K562 (cell line): Measurements from ENCODE around the gene SOST. TPM values are rescaled to one million over a fixed set of nuclear protein-coding genes. Genes with fewer than 3 reads are reported as not detected.
A peak's percentile ranks its signal among the peaks of the same experiment; 100 is the strongest.

Experiments used
- ADNP ChIP-seq: fragments of 200-800 bp; sonication (Bioruptor generic); IDR thresholded peaks from 2 replicates; pipeline ENCODE4 v1.6.1; 2016; ENCODE audit warnings: missing genetic modification characterization, missing compliant biosample characterization
- BRD4 ChIP-seq: fragments of 200-600 bp; sonication (generic); IDR thresholded peaks from 2 replicates; pipeline ENCODE4 v1.6.1; 2017; ENCODE audit warnings: inconsistent platforms
- ETV5 ChIP-seq: sonication (generic); formaldehyde crosslinking; IDR thresholded peaks from 2 replicates; pipeline ENCODE4 v1.4.0; 2020; ENCODE audit warnings: low read depth, mild to moderate bottlenecking, missing genetic modification reagents
- FOXA1 ChIP-seq: fragments of 450-650 bp; IDR thresholded peaks from 2 replicates; pipeline ENCODE4 v1.6.1; 2016; ENCODE audit warnings: mild to moderate bottlenecking, borderline replicate concordance
- HLTF ChIP-seq: fragments of 450-650 bp; IDR thresholded peaks from 2 replicates; pipeline ENCODE4 v1.6.1; 2016
- HNRNPUL1 ChIP-seq: fragments of 200-400 bp; formaldehyde crosslinking; IDR thresholded peaks from 2 replicates; pipeline ENCODE4 v1.6.1; 2017; ENCODE audit warnings: low read length
- ILF3 ChIP-seq: fragments of 450-650 bp; IDR thresholded peaks from 2 replicates; pipeline ENCODE4 v1.6.1; 2018; ENCODE audit warnings: antibody characterized with exemption, mild to moderate bottlenecking, moderate library complexity, borderline replicate concordance
- MAFF ChIP-seq: IDR thresholded peaks from 2 replicates; pipeline ENCODE4 v1.6.1; 2012; ENCODE audit warnings: low read length, improper control_type of control experiment
- MAFK ChIP-seq: IDR thresholded peaks from 2 replicates; pipeline ENCODE4 v1.6.1; 2011; ENCODE audit warnings: low read length, improper control_type of control experiment
- MAZ ChIP-seq, 2 experiments: fragments of 450-650 bp in 1 of 2; sonication (generic) in 1 of 2; formaldehyde crosslinking; IDR thresholded peaks in 1 of 2; conservative IDR thresholded peaks in 1 of 2; 2 replicates each; pipeline versions ENCODE4 v1.4.0 to v1.5.0; 2020; ENCODE audit warnings: mild to moderate bottlenecking in 1 of 2, missing genetic modification reagents in 1 of 2
- NFYB ChIP-seq: IDR thresholded peaks from 2 replicates; pipeline ENCODE4 v1.6.1; 2011; ENCODE audit warnings: mild to moderate bottlenecking, moderate library complexity; ENCODE audit not compliant: insufficient read length; ENCODE audit errors: extremely low read depth
- PCBP2 ChIP-seq: fragments of 200-400 bp; formaldehyde crosslinking; IDR thresholded peaks from 2 replicates; pipeline ENCODE4 v1.6.1; 2018; ENCODE audit warnings: low read length, low read depth, mild to moderate bottlenecking, moderate library complexity; ENCODE audit not compliant: poor library complexity, severe bottlenecking
- POLR2B ChIP-seq: fragments of 450-650 bp; IDR thresholded peaks from 2 replicates; pipeline ENCODE4 v1.6.1; 2018; ENCODE audit warnings: low read depth; ENCODE audit not compliant: partially characterized antibody
- PTTG1 ChIP-seq: fragments of 450-650 bp; IDR thresholded peaks from 2 replicates; pipeline ENCODE4 v1.6.1; 2016; ENCODE audit warnings: low read depth, mild to moderate bottlenecking, missing genetic modification characterization, missing compliant biosample characterization
- SMARCC2 ChIP-seq: fragments of 450-650 bp; IDR thresholded peaks from 2 replicates; pipeline ENCODE4 v1.6.1; 2017; ENCODE audit warnings: antibody characterized with exemption, moderate library complexity, mild to moderate bottlenecking, low read depth
- TCF7 ChIP-seq: sonication (generic); IDR thresholded peaks from 2 replicates; pipeline ENCODE4 v1.6.1; 2016; ENCODE audit warnings: antibody characterized with exemption, borderline replicate concordance
- TCF7L2 ChIP-seq: fragments of 150-350 bp; IDR thresholded peaks from 2 replicates; pipeline ENCODE4 v1.6.1; 2016; ENCODE audit warnings: low read depth, mild to moderate bottlenecking, low read length, moderate library complexity
- XRCC4 ChIP-seq: IDR thresholded peaks from one replicate; pipeline ENCODE4 v1.6.1; 2011; ENCODE audit not compliant: insufficient read depth, insufficient read length; ENCODE audit errors: extremely low read depth
- ZBED1 ChIP-seq: IDR thresholded peaks from 2 replicates; pipeline ENCODE4 v1.6.1; 2014
- ZNF124 ChIP-seq: sonication (generic); formaldehyde crosslinking; IDR thresholded peaks from 2 replicates; pipeline ENCODE4 v1.8.1; 2022; ENCODE audit warnings: missing genetic modification reagents
- ZNF24 ChIP-seq: fragments of 450-650 bp; IDR thresholded peaks from 2 replicates; pipeline ENCODE4 v1.6.1; 2016
- ZNF586 ChIP-seq: fragments of 450-650 bp; formaldehyde crosslinking; conservative IDR thresholded peaks from 2 replicates; pipeline ENCODE4 v1.4.0; 2020; ENCODE audit warnings: mild to moderate bottlenecking, moderate library complexity
- polyA plus RNA-seq, 8 experiments: library from polyadenylated mRNA; depleted of rRNA in 4 of 8; stranded (reverse) in 5 of 8; unstranded in 3 of 8; fragments of >200 nt; fragmentation: Nextera tagmentation in 2 of 8; fragmentation: Illumina TruSeq in 1 of 8; extraction: Ambion mirVana in 2 of 8; extraction: Trizol in 1 of 8; gene quantifications; 2 replicates each; pipeline versions ENCODE4 v1.2.1 to v1.2.3, GENCODE V29; 2011 to 2014; ENCODE audit warnings: inconsistent platforms in 1 of 8, missing spikeins in 1 of 8
- total RNA-seq, 7 experiments: library from RNA; depleted of rRNA in 6 of 7; stranded (reverse); fragments of >200 nt in 6 of 7; fragmentation: Illumina TruSeq in 2 of 7; extraction: Trizol in 2 of 7; gene quantifications; 2 replicates each; pipeline versions ENCODE4 v1.2.1 to v1.2.3, GENCODE V29; 2011 to 2021; ENCODE audit warnings: low replicate concordance in 1 of 7
- TF ChIP-seq, protein P1 (sequence below): sonication (generic); formaldehyde crosslinking; IDR thresholded peaks from 2 replicates; pipeline ENCODE4 v1.8.1; 2023; ENCODE audit warnings: mild to moderate bottlenecking, missing genetic modification reagents
- TF ChIP-seq, protein P2 (sequence below): fragments of 450-650 bp; IDR thresholded peaks from 2 replicates; pipeline ENCODE4 v1.6.1; 2016
- TF ChIP-seq, protein P3 (sequence below): IDR thresholded peaks from 2 replicates; pipeline ENCODE4 v1.6.1; 2011; ENCODE audit not compliant: insufficient read length; ENCODE audit errors: extremely low read depth
- TF ChIP-seq, protein P4 (sequence below): fragments of 450-650 bp; IDR thresholded peaks from 2 replicates; pipeline ENCODE4 v1.6.1; 2017; ENCODE audit warnings: antibody characterized with exemption

SOST gene
- total and polyA plus RNA-seq, 9 of the 15 experiments (the other 6 are each of a cell fraction or from before 2014, with no cell fraction given), result not detected

DNA sequence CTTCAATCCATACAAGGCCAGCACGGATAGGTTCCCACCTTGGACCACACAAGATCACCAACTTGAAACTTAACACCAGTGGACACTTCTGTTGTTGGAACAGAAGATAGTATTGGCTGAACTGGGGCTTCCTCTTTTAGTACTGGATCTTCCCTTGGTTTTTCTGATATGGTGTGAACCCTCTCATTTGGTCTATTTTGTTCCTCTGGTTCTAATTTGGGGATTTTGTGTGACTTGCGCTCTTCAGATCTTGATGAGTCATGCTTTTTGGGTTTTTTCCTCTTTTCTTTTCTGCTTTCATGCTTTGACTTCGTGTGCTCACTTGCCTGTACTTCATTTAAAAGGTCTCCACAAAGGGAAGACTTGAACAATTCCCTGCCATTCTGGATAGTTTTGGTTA lies 39.0 kb downstream of the SOST start (continued):
- TF ChIP-seq MAFF (peak; percentile 78), ETV5 (CRISPR knock-in tag) (no peak), XRCC4 (no peak), ZNF24 (no peak), SMARCC2 (no peak), ZNF586 (CRISPR knock-in tag) (no peak), BRD4 (no peak), POLR2B (no peak), ZBED1 (no peak), HLTF (no peak), HNRNPUL1 (no peak), ADNP (tag) (no peak), FOXA1 (no peak), TCF7L2 (no peak), NFYB (no peak), PTTG1 (tag) (no peak), ZNF124 (CRISPR knock-in tag) (no peak), MAZ (CRISPR knock-in tag; conservative IDR thresholded peaks at IDR 0.05 in 1 of 2, IDR thresholded peaks at IDR 0.05 in 1 of 2) (no peak), PCBP2 (no peak), ILF3 (no peak), TCF7 (no peak), MAFK (peak; percentile 64; the same call in 1 of the 2 replicates)
- TF ChIP-seq, protein P1, sequence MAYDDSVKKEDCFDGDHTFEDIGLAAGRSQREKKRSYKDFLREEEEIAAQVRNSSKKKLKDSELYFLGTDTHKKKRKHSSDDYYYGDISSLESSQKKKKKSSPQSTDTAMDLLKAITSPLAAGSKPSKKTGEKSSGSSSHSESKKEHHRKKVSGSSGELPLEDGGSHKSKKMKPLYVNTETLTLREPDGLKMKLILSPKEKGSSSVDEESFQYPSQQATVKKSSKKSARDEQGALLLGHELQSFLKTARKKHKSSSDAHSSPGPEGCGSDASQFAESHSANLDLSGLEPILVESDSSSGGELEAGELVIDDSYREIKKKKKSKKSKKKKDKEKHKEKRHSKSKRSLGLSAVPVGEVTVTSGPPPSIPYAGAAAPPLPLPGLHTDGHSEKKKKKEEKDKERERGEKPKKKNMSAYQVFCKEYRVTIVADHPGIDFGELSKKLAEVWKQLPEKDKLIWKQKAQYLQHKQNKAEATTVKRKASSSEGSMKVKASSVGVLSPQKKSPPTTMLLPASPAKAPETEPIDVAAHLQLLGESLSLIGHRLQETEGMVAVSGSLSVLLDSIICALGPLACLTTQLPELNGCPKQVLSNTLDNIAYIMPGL (CRISPR knock-in tag), result no peak
- TF ChIP-seq, protein P2, sequence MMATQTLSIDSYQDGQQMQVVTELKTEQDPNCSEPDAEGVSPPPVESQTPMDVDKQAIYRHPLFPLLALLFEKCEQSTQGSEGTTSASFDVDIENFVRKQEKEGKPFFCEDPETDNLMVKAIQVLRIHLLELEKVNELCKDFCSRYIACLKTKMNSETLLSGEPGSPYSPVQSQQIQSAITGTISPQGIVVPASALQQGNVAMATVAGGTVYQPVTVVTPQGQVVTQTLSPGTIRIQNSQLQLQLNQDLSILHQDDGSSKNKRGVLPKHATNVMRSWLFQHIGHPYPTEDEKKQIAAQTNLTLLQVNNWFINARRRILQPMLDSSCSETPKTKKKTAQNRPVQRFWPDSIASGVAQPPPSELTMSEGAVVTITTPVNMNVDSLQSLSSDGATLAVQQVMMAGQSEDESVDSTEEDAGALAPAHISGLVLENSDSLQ, result no peak
- TF ChIP-seq, protein P3, sequence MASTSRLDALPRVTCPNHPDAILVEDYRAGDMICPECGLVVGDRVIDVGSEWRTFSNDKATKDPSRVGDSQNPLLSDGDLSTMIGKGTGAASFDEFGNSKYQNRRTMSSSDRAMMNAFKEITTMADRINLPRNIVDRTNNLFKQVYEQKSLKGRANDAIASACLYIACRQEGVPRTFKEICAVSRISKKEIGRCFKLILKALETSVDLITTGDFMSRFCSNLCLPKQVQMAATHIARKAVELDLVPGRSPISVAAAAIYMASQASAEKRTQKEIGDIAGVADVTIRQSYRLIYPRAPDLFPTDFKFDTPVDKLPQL, result no peak
- TF ChIP-seq, protein P4, sequence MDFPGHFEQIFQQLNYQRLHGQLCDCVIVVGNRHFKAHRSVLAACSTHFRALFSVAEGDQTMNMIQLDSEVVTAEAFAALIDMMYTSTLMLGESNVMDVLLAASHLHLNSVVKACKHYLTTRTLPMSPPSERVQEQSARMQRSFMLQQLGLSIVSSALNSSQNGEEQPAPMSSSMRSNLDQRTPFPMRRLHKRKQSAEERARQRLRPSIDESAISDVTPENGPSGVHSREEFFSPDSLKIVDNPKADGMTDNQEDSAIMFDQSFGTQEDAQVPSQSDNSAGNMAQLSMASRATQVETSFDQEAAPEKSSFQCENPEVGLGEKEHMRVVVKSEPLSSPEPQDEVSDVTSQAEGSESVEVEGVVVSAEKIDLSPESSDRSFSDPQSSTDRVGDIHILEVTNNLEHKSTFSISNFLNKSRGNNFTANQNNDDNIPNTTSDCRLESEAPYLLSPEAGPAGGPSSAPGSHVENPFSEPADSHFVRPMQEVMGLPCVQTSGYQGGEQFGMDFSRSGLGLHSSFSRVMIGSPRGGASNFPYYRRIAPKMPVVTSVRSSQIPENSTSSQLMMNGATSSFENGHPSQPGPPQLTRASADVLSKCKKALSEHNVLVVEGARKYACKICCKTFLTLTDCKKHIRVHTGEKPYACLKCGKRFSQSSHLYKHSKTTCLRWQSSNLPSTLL, result peak; percentile 64
